ENCODE results near the gene FXYD2.

FXYD2 gene

DNA sequence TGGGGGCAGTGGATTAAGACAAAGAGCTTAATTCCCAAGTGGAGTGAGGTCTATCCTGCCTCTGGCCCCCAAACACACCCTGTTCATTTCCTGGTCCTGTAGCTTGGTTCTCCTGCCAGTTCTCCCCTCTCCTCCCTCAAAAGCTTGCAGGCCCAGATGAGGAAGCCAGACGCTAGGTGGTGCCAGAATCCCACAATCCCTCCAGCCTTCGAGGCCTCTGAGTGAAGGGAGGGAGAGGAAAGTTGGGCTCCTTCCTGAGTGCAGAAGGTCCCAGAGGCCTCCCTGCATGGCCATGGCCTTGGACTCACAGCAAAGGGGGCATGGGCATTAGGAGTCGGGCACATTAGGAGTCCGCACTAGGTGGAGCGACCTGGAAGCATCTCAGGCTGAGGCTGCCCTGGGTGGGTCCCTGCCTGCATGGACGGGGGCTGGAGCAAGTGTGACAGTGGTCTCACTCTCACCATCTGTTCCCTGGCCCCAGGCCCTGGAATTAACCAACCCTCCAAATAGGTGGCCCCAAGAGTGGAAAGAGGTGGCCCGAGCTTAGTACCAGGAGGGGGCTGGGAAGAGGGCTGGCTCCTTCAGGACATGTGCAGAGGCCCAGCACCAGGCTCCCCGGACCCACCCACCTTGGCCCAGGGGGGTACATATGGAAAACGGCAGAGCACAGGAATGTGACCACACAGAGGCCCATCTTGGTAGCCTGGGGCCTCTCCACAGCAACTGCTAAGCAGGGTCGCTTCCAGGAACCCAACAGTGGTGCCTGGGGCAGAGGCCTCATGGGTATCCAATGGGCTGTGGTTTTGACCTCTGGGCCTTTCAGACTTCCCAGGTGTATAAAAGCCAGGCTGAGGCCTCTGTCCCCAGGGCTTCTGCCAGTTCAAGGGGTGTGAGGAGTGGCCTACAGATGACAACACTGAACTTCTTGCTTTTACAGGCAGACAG lies 5.2 kb downstream of the FXYD2 start:
- Mint-ChIP-seq H3K4me3 (peak overlapping the region; percentile 12 to 29 (median 18)), H3K36me3 (ENCODE audit: low read depth) (peaks cover 4% of the 10 kb centered on the region), H3K9me3 (no peaks in the 10 kb centered on the region), H3K27me3 (ENCODE audit: low read depth) (no peaks in the 10 kb centered on the region), H3K27ac (peak overlapping the region; percentile 77 to 99 (median 95)), H3K4me1 (peaks cover 57% of the 10 kb centered on the region)
- TF ChIP-seq, protein P1, sequence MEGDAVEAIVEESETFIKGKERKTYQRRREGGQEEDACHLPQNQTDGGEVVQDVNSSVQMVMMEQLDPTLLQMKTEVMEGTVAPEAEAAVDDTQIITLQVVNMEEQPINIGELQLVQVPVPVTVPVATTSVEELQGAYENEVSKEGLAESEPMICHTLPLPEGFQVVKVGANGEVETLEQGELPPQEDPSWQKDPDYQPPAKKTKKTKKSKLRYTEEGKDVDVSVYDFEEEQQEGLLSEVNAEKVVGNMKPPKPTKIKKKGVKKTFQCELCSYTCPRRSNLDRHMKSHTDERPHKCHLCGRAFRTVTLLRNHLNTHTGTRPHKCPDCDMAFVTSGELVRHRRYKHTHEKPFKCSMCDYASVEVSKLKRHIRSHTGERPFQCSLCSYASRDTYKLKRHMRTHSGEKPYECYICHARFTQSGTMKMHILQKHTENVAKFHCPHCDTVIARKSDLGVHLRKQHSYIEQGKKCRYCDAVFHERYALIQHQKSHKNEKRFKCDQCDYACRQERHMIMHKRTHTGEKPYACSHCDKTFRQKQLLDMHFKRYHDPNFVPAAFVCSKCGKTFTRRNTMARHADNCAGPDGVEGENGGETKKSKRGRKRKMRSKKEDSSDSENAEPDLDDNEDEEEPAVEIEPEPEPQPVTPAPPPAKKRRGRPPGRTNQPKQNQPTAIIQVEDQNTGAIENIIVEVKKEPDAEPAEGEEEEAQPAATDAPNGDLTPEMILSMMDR (IDR thresholded peaks at IDR 0.05; ENCODE audit: unreplicated experiment in 3 of 3) = peak; percentile 66 to 74 (median 73)

DNA sequence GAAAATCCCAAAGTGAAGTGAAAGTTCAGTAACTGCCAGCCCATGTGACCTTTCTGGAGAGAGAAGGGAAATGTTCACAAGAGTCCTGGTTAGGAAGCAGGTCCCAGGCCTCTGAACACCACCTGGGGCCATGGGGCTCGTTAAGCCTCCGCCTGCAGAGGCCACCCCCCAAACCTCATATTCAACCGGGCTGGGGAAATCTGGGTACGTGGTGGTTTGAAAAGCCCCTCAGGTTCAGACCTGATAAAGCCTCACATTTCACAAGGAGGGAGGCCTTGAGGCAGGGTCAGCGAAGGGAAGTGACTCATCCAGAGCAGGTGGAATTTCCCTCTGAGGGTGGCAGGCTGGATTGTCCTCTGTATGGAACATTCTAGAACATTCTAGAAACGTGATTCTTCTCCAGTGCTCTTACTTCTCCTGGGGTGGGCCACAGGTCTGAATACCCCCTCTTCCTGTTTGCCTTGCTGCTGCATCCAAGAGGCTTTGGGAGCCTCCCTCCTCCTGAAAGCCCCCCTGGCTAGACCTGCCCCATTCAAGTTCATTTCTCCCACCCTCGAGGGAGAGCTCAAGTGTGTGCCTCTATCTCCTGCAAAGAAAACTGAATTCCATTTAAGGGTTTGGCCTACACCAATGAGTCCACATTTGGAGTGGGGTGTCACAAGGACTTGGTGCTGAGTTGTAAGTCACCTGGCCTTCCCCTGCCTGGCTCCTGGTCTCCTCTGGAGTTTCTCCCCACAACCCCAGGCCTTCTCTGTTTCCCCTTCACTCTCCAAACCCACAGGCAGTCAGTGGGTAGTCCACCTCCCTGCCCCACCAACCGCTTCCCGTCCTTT lies 6.3 kb downstream of the FXYD2 start:
- H3K27ac Mint-ChIP-seq = peak overlapping the region; percentile 92 to 99 (median 95)
- TF ChIP-seq, protein P1 (IDR thresholded peaks at IDR 0.05; ENCODE audit: unreplicated experiment in 3 of 3) = peak in 1 of 3 experiments; percentile 39
- H3K9me3 Mint-ChIP-seq = no peaks in the 10 kb centered on the region
- H3K4me3 Mint-ChIP-seq = peak overlapping the region; percentile 78 to 84 (median 83)
- H3K4me1 Mint-ChIP-seq = peaks cover 56% of the 10 kb centered on the region
- peaks cover 4% of the 10 kb centered on the region for H3K36me3 Mint-ChIP-seq (ENCODE audit: low read depth)
- no peaks in the 10 kb centered on the region for H3K27me3 Mint-ChIP-seq (ENCODE audit: low read depth)

DNA sequence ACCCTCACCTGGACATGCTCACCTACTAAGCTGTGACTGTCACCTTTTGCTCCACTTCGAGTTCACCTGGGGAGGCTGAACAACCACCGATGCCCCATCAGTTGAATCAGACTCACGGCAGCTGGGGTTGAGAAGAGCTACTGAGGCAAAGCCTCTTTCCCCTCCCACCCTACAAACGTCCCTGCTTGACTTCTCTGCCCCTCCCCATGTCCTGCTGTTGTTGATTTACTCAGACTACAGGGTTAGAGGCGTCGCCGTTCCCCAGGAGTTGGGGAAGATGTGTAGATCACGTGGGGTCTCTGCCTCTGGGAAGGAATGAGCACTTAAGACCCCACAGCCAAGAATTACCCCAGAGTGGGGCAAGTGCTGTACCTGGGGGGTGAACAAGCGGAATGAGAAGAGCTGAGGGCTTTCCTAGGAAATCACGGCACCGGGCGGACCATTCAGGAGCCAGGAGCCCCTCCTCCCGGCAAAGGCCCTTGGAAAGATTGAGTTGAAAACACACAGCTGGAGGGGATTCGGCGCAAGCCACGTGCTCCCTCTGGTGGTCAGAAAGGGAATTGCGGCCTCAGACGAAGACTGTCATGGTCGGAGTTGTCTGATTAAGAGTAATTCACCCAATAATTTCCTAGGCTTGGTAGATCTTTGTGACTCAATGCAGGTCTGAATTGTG lies 7.0 kb downstream of the FXYD2 start:
- TF ChIP-seq, protein P1 (IDR thresholded peaks at IDR 0.05; ENCODE audit: unreplicated experiment in 3 of 3) = peak; percentile 98 to 100 (median 99)
- peaks cover 57% of the 10 kb centered on the region for H3K4me1 Mint-ChIP-seq
- no peaks in the 10 kb centered on the region for H3K27me3 Mint-ChIP-seq (ENCODE audit: low read depth)
- peak overlapping the region; percentile 92 to 99 (median 95) for H3K27ac Mint-ChIP-seq
- peaks cover 4% of the 10 kb centered on the region for H3K36me3 Mint-ChIP-seq (ENCODE audit: low read depth)
- H3K9me3 Mint-ChIP-seq = no peaks in the 10 kb centered on the region
- H3K4me3 Mint-ChIP-seq = peak overlapping the region; percentile 78 to 84 (median 83)

DNA sequence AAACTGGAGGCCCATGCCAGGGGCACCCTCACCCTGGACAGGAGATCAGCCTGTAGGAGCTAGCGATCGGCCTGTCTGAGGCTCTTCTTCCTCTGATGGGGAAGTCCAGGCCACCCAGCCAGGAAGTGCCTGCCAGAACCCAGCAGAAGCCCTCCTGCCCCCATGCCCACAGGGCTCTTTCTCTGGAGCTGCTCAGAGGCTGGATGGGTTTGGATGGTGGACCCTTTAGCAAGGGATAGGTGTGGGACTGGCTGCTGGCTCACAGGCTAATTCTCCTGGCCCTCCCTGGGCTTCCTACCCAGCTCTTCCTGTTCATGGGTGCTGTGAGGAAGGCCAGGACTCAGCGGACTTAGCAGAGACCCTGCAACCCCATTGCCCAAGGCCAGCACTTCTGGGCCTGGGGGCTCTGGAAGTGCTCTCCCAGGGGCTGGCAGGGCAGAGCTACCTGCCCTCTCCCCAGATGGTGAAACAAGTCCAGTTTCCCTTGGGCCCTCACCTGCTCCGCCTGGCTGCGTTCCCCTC lies 7.6 kb downstream of the FXYD2 start:
- peak overlapping the region; percentile 78 to 84 (median 83) for H3K4me3 Mint-ChIP-seq
- H3K27ac Mint-ChIP-seq = peak overlapping the region; percentile 93 to 99 (median 95)
- no peaks in the 10 kb centered on the region for H3K9me3 Mint-ChIP-seq
- H3K4me1 Mint-ChIP-seq = peaks cover 62% of the 10 kb centered on the region
- no peaks in the 10 kb centered on the region for H3K27me3 Mint-ChIP-seq (ENCODE audit: low read depth)
- TF ChIP-seq, protein P1 (IDR thresholded peaks at IDR 0.05; ENCODE audit: unreplicated experiment in 3 of 3) = no peak
- H3K36me3 Mint-ChIP-seq (ENCODE audit: low read depth) = peaks cover 2% of the 10 kb centered on the region

DNA sequence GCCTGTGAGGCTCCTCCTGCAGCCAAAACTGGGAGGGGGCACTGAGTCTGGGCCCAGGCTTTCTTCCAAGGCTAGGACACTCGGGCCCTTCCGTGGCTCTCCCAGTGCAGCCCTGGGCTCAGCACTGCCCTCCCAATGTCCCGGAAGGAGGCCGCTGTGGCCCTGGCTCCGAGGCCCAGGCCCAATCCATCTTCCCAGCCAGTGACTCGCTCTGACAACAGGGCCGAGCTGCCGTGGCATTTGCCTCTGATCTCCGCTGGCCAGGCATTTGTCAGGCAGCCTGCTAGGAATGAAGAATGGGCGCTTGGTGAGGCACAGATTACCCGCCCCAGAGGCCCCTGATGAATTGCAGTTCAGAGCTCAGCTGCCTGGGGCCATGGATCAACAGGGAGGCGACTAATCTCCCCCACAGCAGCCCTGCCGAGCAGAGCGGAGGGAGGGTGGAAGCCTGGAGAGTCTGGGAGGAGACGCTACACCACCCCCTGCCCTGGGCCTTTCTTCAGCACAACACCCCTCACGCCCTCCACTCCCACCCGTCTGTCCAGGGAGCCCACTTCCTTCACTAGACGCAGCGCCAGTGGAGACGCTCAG lies 8.3 kb downstream of the FXYD2 start:
- peak overlapping the region; percentile 93 to 99 (median 95) for H3K27ac Mint-ChIP-seq
- TF ChIP-seq, protein P1 (IDR thresholded peaks at IDR 0.05; ENCODE audit: unreplicated experiment in 3 of 3) = no peak
- no peaks in the 10 kb centered on the region for H3K9me3 Mint-ChIP-seq
- H3K4me3 Mint-ChIP-seq = peak overlapping the region; percentile 50 to 71 (median 67)
- peaks cover 66% of the 10 kb centered on the region for H3K4me1 Mint-ChIP-seq
- H3K36me3 Mint-ChIP-seq (ENCODE audit: low read depth) = no peaks in the 10 kb centered on the region
- no peaks in the 10 kb centered on the region for H3K27me3 Mint-ChIP-seq (ENCODE audit: low read depth)
